H1 (cell line): Measurements from ENCODE around the gene MSI2. TPM values are rescaled to one million over a fixed set of nuclear protein-coding genes. Genes with fewer than 3 reads are reported as not detected.

Experiments
- CTCF ChIA-PET: fragments of 300-600 bp; sonication (Branson Sonifier 250); formaldehyde crosslinking; loops from one replicate; lab custom pipeline; 2021; ENCODE audit not compliant: partially characterized antibody; lab: Charles Lee
- POLR2A ChIA-PET: fragments of 300-600 bp; sonication (Branson Sonifier 250); formaldehyde crosslinking; loops from one replicate; lab custom pipeline; 2021; ENCODE audit warnings: inconsistent platforms; ENCODE audit not compliant: partially characterized antibody; lab: Charles Lee
- DNase-seq, 2 experiments: peaks; one replicate each; pipeline versions ENCODE4 v3.0.0 to v3.0.0-alpha.2; 2010 to 2022; ENCODE audit warnings: low spot score in 2 of 2, low read depth in 1 of 2, mixed read lengths in 1 of 2
- FAIRE-seq: peaks from 2 replicates; lab custom pipeline; 2011; peaks lifted over from hg19 to GRCh38; lab: Jason Lieb, UNC
- H2AFZ ChIP-seq: 2 replicates; pipeline ENCODE4 v1.8.1; 2012; ENCODE audit warnings: low read length, inconsistent platforms
- H2AK5ac ChIP-seq: 2 replicates; pipeline ENCODE4 v1.6.1; 2013; ENCODE audit warnings: low read depth, low read length
- H2BK120ac ChIP-seq: replicated peaks from 2 replicates; pipeline ENCODE3; 2013; ENCODE audit warnings: low read depth, low read length, inconsistent platforms
- H2BK12ac ChIP-seq: 2 replicates; pipeline ENCODE4 v1.6.1; 2013; ENCODE audit warnings: low read depth, low read length
- H2BK15ac ChIP-seq: 2 replicates; pipeline ENCODE4 v1.6.1; 2013; ENCODE audit warnings: low read length
- H2BK20ac ChIP-seq: 2 replicates; pipeline ENCODE4 v1.6.1; 2013; ENCODE audit warnings: low read length
- H2BK5ac ChIP-seq: 2 replicates; pipeline ENCODE4 v1.6.1; 2013; ENCODE audit warnings: low read depth, low read length
- H3K14ac ChIP-seq: 2 replicates; pipeline ENCODE4 v1.6.1; 2013; ENCODE audit warnings: inconsistent platforms; ENCODE audit not compliant: insufficient read length
- H3K18ac ChIP-seq: 2 replicates; pipeline ENCODE4 v1.6.1; 2013; ENCODE audit warnings: low read length; ENCODE audit errors: extremely low read depth
- H3K23ac ChIP-seq: 2 replicates; pipeline ENCODE4 v1.6.1; 2013; ENCODE audit warnings: inconsistent platforms; ENCODE audit not compliant: insufficient read length
- H3K23me2 ChIP-seq: 2 replicates; pipeline ENCODE4 v1.6.1; 2013; ENCODE audit warnings: low read depth, low read length
- H3K27ac ChIP-seq: 2 replicates; pipeline ENCODE4 v1.6.1; 2011; ENCODE audit warnings: low read depth, low read length, inconsistent platforms
- H3K27me3 ChIP-seq, 4 experiments: replicated peaks in 1 of 4; 1 replicate in 1 of 4; 2 replicates in 3 of 4; pipeline versions ENCODE4 v1.6.1 to v1.8.1; 2011 to 2013; ENCODE audit warnings: low read length in 3 of 4, mild to moderate bottlenecking in 3 of 4, inconsistent platforms in 2 of 4, mixed read lengths in 2 of 4, moderate library complexity in 1 of 4; ENCODE audit not compliant: control insufficient read depth in 3 of 4, insufficient read depth in 3 of 4; ENCODE audit errors: extremely low read depth in 1 of 4
- H3K36me3 ChIP-seq, 4 experiments: 2 replicates each; pipeline versions ENCODE4 v1.6.1 to v1.8.1; 2011 to 2013; ENCODE audit warnings: mild to moderate bottlenecking in 4 of 4, low read length in 3 of 4, moderate library complexity in 2 of 4, control low read depth in 1 of 4, inconsistent platforms in 1 of 4; ENCODE audit not compliant: insufficient read depth in 4 of 4, control insufficient read depth in 2 of 4
- H3K4ac ChIP-seq: replicated peaks from 2 replicates; pipeline ENCODE3; 2013; ENCODE audit warnings: low read length, low read depth, mixed read lengths, inconsistent platforms; ENCODE audit not compliant: insufficient read length
- H3K4me1 ChIP-seq, 4 experiments: replicated peaks in 1 of 4; 1 replicate in 1 of 4; 2 replicates in 3 of 4; pipeline versions ENCODE4 v1.6.1 to v1.8.1; 2011 to 2013; ENCODE audit warnings: low read length in 3 of 4, inconsistent platforms in 2 of 4, mixed read lengths in 1 of 4; ENCODE audit not compliant: insufficient read depth in 4 of 4, control insufficient read depth in 3 of 4
- H3K4me2 ChIP-seq, 2 experiments: 2 replicates each; pipeline versions ENCODE4 v1.6.1 to v1.8.1; 2011 to 2013; ENCODE audit warnings: low read depth in 2 of 2, low read length in 2 of 2, control low read depth in 1 of 2, inconsistent platforms in 1 of 2, mild to moderate bottlenecking in 1 of 2; ENCODE audit not compliant: insufficient read depth in 1 of 2
- H3K4me3 ChIP-seq, 4 experiments: fragments of 200-600, 300-600 bp in 1 of 4; sonication (generic), shearing (Covaris generic), sonication (Bioruptor Twin) in 1 of 4; 2 replicates each; pipeline versions ENCODE4 v1.5.1 to v1.8.1; 2011 to 2016; ENCODE audit warnings: low read length in 4 of 4, low read depth in 3 of 4, control low read depth in 2 of 4, inconsistent platforms in 2 of 4, mild to moderate bottlenecking in 2 of 4, mixed read lengths in 1 of 4, moderate library complexity in 1 of 4; ENCODE audit not compliant: insufficient read depth in 2 of 4; ENCODE audit errors: extremely low read depth in 1 of 4
- H3K56ac ChIP-seq: replicated peaks from 2 replicates; pipeline ENCODE3; 2013; ENCODE audit warnings: low read depth, mild to moderate bottlenecking, mixed read lengths, low read length, inconsistent platforms; ENCODE audit not compliant: insufficient read length
- H3K79me1 ChIP-seq: 2 replicates; pipeline ENCODE4 v1.6.1; 2013; ENCODE audit warnings: low read depth, low read length, control low read depth
- H3K79me2 ChIP-seq, 2 experiments: 2 replicates each; pipeline versions ENCODE4 v1.6.1 to v1.8.1; 2012 to 2013; ENCODE audit warnings: low read length in 2 of 2, mild to moderate bottlenecking in 2 of 2, inconsistent platforms in 1 of 2; ENCODE audit not compliant: insufficient read depth in 2 of 2, control insufficient read depth in 1 of 2
- H3K9ac ChIP-seq, 4 experiments: replicated peaks in 1 of 4; 1 replicate in 1 of 4; 2 replicates in 3 of 4; pipeline versions ENCODE4 v1.6.1 to v1.8.1; 2011 to 2013; ENCODE audit warnings: low read depth in 3 of 4, low read length in 3 of 4, control low read depth in 2 of 4, mild to moderate bottlenecking in 2 of 4, moderate library complexity in 2 of 4, inconsistent platforms in 1 of 4; ENCODE audit errors: extremely low read depth in 1 of 4
- H3K9me3 ChIP-seq, 2 experiments: 2 replicates each; pipeline versions ENCODE4 v1.6.1 to v1.8.1; 2012 to 2013; ENCODE audit warnings: mild to moderate bottlenecking in 2 of 2, moderate library complexity in 2 of 2, control low read depth in 1 of 2, inconsistent platforms in 1 of 2, low read depth in 1 of 2, low read length in 1 of 2, mixed read lengths in 1 of 2; ENCODE audit not compliant: insufficient read depth in 2 of 2
- H4K20me1 ChIP-seq, 2 experiments: replicated peaks in 1 of 2; 2 replicates each; pipeline versions ENCODE3 to v1.8.1; 2011 to 2013; ENCODE audit warnings: inconsistent platforms in 2 of 2, low read length in 2 of 2, mild to moderate bottlenecking in 1 of 2; ENCODE audit not compliant: insufficient read depth in 2 of 2, control insufficient read depth in 1 of 2
- H4K5ac ChIP-seq: 2 replicates; pipeline ENCODE4 v1.6.1; 2013; ENCODE audit warnings: low read length, low read depth, mixed read lengths, inconsistent platforms; ENCODE audit not compliant: insufficient read length
- H4K8ac ChIP-seq: 2 replicates; pipeline ENCODE4 v1.8.0; 2013; ENCODE audit warnings: mild to moderate bottlenecking, moderate library complexity, low read length, inconsistent platforms; ENCODE audit not compliant: insufficient read depth; ENCODE audit errors: extremely low read depth
- H4K91ac ChIP-seq: replicated peaks from 2 replicates; pipeline ENCODE3; 2013; ENCODE audit warnings: low read length, mixed read lengths, inconsistent platforms; ENCODE audit not compliant: insufficient read length
- POLR2AphosphoS5 ChIP-seq: IDR thresholded peaks from 2 replicates; pipeline ENCODE4 v1.6.1; 2011; ENCODE audit warnings: low read depth, low read length
- SUZ12 ChIP-seq: fragments of 200-600 bp; sonication (generic); IDR thresholded peaks from 2 replicates; pipeline ENCODE4 v1.6.1; 2012; ENCODE audit warnings: mild to moderate bottlenecking, inconsistent platforms, low read length, moderate library complexity, mixed read lengths
- WGBS, 2 experiments: shearing (Covaris generic) in 1 of 2; methylation state at CpG; one replicate each; pipeline versions ENCODE4 v1.1.6 to v1.1.7; 2013 to 2015; ENCODE audit warnings: low lambda C conversion rate in 2 of 2, mixed read lengths in 2 of 2, inconsistent platforms in 1 of 2, low coverage in 1 of 2, missing lambda C conversion rate in 1 of 2; ENCODE audit not compliant: insufficient replicate concordance in 2 of 2, insufficient coverage in 1 of 2, insufficient read length in 1 of 2; ENCODE audit errors: extremely low coverage in 1 of 2, missing lambda C conversion rate in 1 of 2; 5-methylcytosine and 5-hydroxymethylcytosine counted together
- polyA plus RNA-seq, 7 experiments: library from polyadenylated mRNA; depleted of rRNA in 3 of 7; stranded (reverse) in 5 of 7; unstranded in 2 of 7; fragments of >200 nt in 5 of 7; fragments of 200-250 nt in 2 of 7; gene quantifications; 1 replicate in 5 of 7; 2 replicates in 1 of 7; 4 replicates in 1 of 7; pipeline versions ENCODE4 v1.2.1 to v1.2.3, GENCODE V29; 2011 to 2013; ENCODE audit warnings: missing spikeins in 2 of 7, mixed read lengths in 2 of 7
- total RNA-seq: library from RNA; stranded (reverse); fragmentation: NEBNext Ultra II Directional; extraction: Animal tissue kit (Norgen Biotek cat#: 25700); gene quantifications from 2 replicates; pipeline ENCODE4 v1.2.1, GENCODE V29; 2021

MSI2 gene
- total and polyA plus RNA-seq, 2 of the 8 experiments (the other 6 are each of a cell fraction or from before 2014, with no cell fraction given): 36.7 to 80.6 TPM

- no peaks in the 10 kb centered on the region; a peak in 2 of 7 replicates for H3K27me3 ChIP-seq
- H3K36me3 ChIP-seq: no peaks in the 10 kb centered on the region
- POLR2A ChIA-PET: interaction anchor here (1.3 to 1.8 kb wide), 3 partner anchors 9 to 20 kb away, joined by 3 to 4 read pairs (median 3); no protein-coding TSS in a partner anchor
- H3K9me3 ChIP-seq: no peaks in the 10 kb centered on the region
- no peak overlapping the region for H2BK120ac ChIP-seq
- DNase-seq (no peak), FAIRE-seq (no peak)
- H4K5ac ChIP-seq: no peak overlapping the region
- peaks cover 0 to 8% of the 10 kb centered on the region in 2 experiments; a peak in 3 of 4 replicates for H3K79me2 ChIP-seq
- H3K4me3 ChIP-seq: no peak overlapping the region
- H2BK5ac ChIP-seq: no peak overlapping the region
- H3K18ac ChIP-seq: 0 out of 2 replicates have a peak overlapping the region, but pooled peaks have one; percentile 11
- peaks cover 9% of the 10 kb centered on the region for H3K79me1 ChIP-seq
- H4K20me1 ChIP-seq: peaks cover 5 to 6% of the 10 kb centered on the region in 2 experiments
- no peak overlapping the region for H3K4me2 ChIP-seq
- no peak overlapping the region for H3K4ac ChIP-seq
- H3K56ac ChIP-seq: no peak overlapping the region
- no peak overlapping the region for H2AFZ ChIP-seq
- H2BK15ac ChIP-seq: no peak overlapping the region
- 74% methylated on average over 13 of the region's 13 CpGs; no CpG with 5 or more reads in 1 of the 2 experiments for WGBS, 2 experiments
- H3K4me1 ChIP-seq: peaks cover 0 to 7% (median 2%) of the 10 kb centered on the region in 4 experiments; a peak in 4 of 7 replicates
- no peak overlapping the region for H2BK20ac ChIP-seq
- H3K14ac ChIP-seq: no peak overlapping the region
- CTCF ChIA-PET: interaction anchor here (0.8 to 4.6 kb wide), 10 partner anchors 8 to 108 kb away, joined by 3 to 14 read pairs (median 4); no protein-coding TSS in a partner anchor
- H3K9ac ChIP-seq: no peak overlapping the region
- no peak overlapping the region for H2BK12ac ChIP-seq
- no peak overlapping the region for H3K23ac ChIP-seq
- no peak overlapping the region for H3K27ac ChIP-seq
- no peak overlapping the region for H4K91ac ChIP-seq
- H2AK5ac ChIP-seq: peak overlapping the region; percentile 41; the same call in 1 of the 2 replicates
- no peaks in the 10 kb centered on the region for H3K23me2 ChIP-seq
- no peak overlapping the region for H4K8ac ChIP-seq
- TF ChIP-seq POLR2AphosphoS5: no peak
- no peak for TF ChIP-seq SUZ12
Observed at GRCh38 chr17:57485916-57486881, 229.9 kb downstream of the MSI2 start.
